ENCODE data around the gene RAET1L. TPM values are rescaled to one million over a fixed set of nuclear protein-coding genes. Genes with fewer than 3 reads are reported as not detected.

Gene RAET1L
- total and polyA plus RNA-seq, 10 of the 15 experiments (the other 5 are each of a cell fraction or from before 2014, with no cell fraction given) = not detected

- POLR2A ChIA-PET = no interaction called here
- WGBS (ENCODE audit: insufficient coverage, insufficient replicate concordance, low lambda C conversion rate, missing lambda C conversion rate) = 27% methylated on average over 19 of the region's 19 CpGs
- no peak for DNase-seq (ENCODE audit: low read depth, low spot score)
- no peak for FAIRE-seq
- SMC1A ChIA-PET (ENCODE audit: uncharacterized antibody, unreplicated experiment) = no interaction called here
- H4K20me1 ChIP-seq (ENCODE audit: control insufficient read depth, insufficient read depth) = no peaks in the 10 kb centered on the region
- H3K4me2 ChIP-seq (ENCODE audit: control insufficient read depth, insufficient read depth) = no peak overlapping the region
- TF ChIP-seq TAF1 (IDR thresholded peaks at IDR 0.05; ENCODE audit: borderline replicate concordance, low read depth, low read length) (no peak), RAD51 (IDR thresholded peaks at IDR 0.05) (no peak), PAX5 (IDR thresholded peaks at IDR 0.05; ENCODE audit: borderline replicate concordance, low read depth, low read length) (no peak), PKNOX1 (IDR thresholded peaks at IDR 0.05) (no peak), NKRF (conservative IDR thresholded peaks at IDR 0.05) (no peak), EED (IDR thresholded peaks at IDR 0.05; ENCODE audit: low read depth) (no peak), YBX1 (IDR thresholded peaks at IDR 0.05) (no peak), SP1 (IDR thresholded peaks at IDR 0.05; ENCODE audit: low read depth, low read length) (no peak), SIX5 (IDR thresholded peaks at IDR 0.05; ENCODE audit: low read depth, low read length, severe bottlenecking) (no peak), PAX8 (IDR thresholded peaks at IDR 0.05) (no peak), POLR2AphosphoS5 (IDR thresholded peaks at IDR 0.05; ENCODE audit: low read length) (no peak), GATAD2B (conservative IDR thresholded peaks at IDR 0.05; ENCODE audit: low read depth) (no peak), SMAD1 (IDR thresholded peaks at IDR 0.05; ENCODE audit: low read depth, partially characterized antibody) (no peak)
- CTCF ChIA-PET = interaction anchor here (0.6 kb wide), 1 partner anchor 1280 kb away, joined by 3 read pairs; no protein-coding TSS in a partner anchor
- no peaks in the 10 kb centered on the region for H3K36me3 ChIP-seq (ENCODE audit: control insufficient read depth in 2 of 2, insufficient read depth in 2 of 2, low read length in 1 of 2)
- intact Hi-C loops (cut with micrococcal nuclease; ENCODE audit: unreplicated experiment) = no loop called here
- RAD21 ChIA-PET (ENCODE audit: unreplicated experiment) = no interaction called here
- no peak overlapping the region for H3K9ac ChIP-seq (ENCODE audit: control insufficient read depth, insufficient read depth, low read length)
- no peaks in the 10 kb centered on the region for H3K9me3 ChIP-seq (replicated peaks; ENCODE audit: control insufficient read depth, insufficient read depth, low read length)
- H2AFZ ChIP-seq (ENCODE audit: control insufficient read depth, low read depth, low read length) = no peak overlapping the region
- in situ Hi-C loops (cut with MboI) = no loop called here
- no peaks in the 10 kb centered on the region for H3K4me1 ChIP-seq (ENCODE audit: control insufficient read depth, insufficient read depth, low read length)
- BruUV-seq (replicated peaks) = no TSS peak
- H3K79me2 ChIP-seq (ENCODE audit: control insufficient read depth, insufficient read depth, low read length) = no peaks in the 10 kb centered on the region
- peaks cover 0 to 2% of the 10 kb centered on the region in 2 experiments; a peak in 2 of 4 replicates for H3K27me3 ChIP-seq (replicated peaks in 1 of 2; ENCODE audit: control insufficient read depth in 2 of 2, insufficient read depth in 2 of 2, low read length in 1 of 2)
- H3K27ac ChIP-seq (ENCODE audit: control insufficient read depth, insufficient read depth) = no peak overlapping the region
- ATAC-seq = no peak
- H3K4me3 ChIP-seq = no peak overlapping the region
Measured at GRCh38 chr6:150043501-150044412, 18.4 kb upstream of the RAET1L start.
